Ramos (cell line): ENCODE results near the gene HOXD13.

Experiments used
- in situ Hi-C: fragments of 300-500 bp; cut with MboI; formaldehyde crosslinking; loops from one replicate; pipeline ENCODE4 v1.14.3; 2022; ENCODE audit warnings: low sequenced_read_pairs; ENCODE audit not compliant: unreplicated experiment

Gene HOXD13

DNA sequence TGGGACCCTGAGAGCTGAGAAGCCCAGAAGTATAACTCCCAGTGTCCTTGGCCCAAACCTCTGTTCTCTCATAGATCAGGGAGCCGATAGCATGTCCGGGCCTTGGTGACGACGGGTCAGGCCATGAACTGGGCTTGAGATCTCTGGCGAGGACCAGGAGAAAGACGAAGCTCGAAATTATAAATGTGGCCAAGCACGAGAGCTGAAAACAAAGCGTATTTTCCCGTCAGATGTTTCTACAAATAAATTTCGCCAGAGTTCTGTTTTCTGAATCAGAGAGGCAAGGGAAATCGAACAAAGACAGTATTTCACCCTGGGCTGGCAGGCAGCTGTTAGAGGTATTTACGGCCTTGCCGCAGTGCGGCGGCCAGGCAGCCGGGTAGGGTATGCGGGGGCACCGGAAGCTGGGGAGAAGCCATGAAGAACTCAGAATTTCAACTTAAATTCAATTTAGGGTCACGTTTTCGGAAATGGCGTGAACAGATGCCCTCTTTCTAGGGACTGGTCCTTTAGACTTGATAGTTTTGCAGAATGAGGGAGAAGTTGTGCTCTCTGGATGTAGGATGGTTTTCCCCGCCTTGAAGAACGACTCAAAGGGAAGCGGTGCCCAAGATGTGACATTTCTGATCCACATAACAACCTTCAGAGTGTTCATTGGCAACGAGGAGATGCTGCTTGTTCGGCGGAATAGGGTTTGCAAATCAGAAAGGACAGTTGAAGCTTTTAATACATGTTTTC lies 46.6 kb downstream of the HOXD13 start:
- in situ Hi-C loops: loop anchor here (25.0 kb wide), 2 partner anchors 673 to 998 kb away; no protein-coding TSS in a partner anchor

DNA sequence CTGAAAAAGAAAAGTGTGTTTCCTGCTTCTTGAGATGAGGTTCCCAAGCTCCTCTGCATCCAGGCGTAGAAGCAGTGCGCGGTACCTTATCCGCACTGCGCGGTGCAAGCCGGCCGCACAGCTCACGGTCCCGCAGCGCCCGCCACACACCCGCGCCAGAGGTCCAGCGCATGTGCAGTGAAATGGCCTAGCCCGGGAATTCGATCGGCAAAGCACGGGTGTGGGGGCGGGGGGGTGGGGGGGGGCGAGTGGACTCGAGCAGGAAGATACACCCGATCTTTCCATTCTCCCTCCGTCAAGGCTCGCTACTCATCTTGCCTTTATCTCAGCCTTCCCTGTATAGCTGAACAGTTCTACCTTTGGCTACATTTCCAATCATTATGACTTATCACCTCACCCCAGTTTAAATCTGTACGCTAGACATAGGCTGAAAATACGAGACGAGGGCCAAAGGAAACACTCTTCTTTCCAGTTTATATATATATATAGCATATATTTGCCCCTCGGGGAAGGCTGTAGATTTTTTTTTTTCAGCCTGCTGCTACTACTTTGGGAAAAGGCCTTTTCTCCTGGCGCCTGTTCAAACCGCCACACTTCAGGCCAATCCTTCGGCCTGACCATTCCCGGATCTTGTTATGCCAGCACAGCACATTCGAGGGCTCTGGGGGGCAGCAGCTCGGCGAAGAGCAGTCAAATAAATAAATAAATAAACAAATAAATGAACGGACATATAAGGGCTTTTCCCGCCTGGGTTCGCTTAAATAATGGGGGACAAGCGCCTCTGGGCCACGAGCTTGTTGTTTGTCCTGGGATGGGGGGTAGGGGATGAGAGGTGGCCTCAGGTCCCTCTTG lies 47.4 kb downstream of the HOXD13 start:
- in situ Hi-C loops: loop anchor here (5.0 to 25.0 kb wide), 3 partner anchors 312 to 997 kb away; no protein-coding TSS in a partner anchor

DNA sequence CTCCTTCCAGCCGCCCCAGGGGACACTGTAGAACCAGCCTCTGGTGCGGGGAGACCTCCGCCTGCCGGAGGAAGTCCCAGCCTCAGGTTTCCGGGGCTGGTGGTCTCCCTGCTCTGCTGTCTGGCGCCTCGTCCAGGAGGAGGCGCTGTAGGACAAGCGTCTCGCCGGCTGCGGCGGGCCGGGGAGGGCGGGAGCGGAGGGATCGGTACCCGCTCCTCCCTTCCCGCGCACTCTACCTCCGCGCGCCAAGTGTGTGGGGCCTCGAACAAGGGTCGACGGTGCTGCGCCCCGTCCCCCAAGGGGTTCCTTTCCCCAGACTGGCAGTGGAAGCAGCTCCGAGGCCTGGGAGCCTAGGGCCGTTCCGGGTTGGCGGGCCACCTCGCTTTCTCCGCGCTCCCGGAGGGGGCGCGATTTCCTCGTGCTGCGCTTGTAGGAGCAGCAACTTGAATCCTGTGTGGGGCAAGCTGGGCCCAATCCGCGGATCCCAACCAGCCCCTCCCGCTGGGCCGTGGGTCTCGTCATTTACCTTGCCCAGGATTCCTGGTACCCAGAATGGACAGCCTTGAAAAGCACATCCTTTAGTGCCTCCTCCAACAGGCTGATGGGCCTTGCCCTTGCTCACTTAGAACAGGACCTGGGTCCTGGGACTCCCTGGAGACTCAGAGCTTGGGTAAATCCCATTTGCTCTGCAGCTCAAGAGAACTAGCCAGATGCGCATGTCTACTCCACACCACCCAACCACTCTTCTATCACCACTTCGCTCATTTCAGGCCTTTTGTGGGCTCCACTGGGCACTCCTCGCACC lies 48.2 kb downstream of the HOXD13 start:
- in situ Hi-C loops: loop anchor here (5.0 to 25.0 kb wide), 3 partner anchors 312 to 997 kb away; no protein-coding TSS in a partner anchor

DNA sequence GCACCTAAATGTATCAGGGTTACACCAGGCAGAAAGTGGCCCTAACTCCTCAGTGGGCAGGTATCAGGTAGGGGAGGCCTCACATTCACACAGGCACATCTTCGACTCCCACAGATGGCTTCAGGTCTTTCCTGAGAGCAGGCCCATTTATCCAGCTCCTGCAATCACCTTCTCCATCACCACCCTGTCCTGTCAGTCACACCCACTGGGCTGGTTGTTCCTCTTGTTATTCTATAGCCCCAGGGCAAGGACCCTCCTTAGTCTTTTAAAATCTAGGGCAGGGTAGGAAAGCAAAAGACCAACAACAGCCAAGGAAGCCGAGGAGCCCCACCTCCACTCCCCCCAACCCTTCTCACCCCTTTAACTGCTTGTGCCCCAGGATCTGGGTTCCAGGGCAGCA lies 49.8 kb downstream of the HOXD13 start:
- in situ Hi-C loops: loop anchor here (5.0 to 25.0 kb wide), 3 partner anchors 310 to 995 kb away; no protein-coding TSS in a partner anchor
